Stimulated activated CD8-positive, alpha-beta memory T cell treated with anti-CD3 and anti-CD28 coated beads, Interleukin-12 subunit alpha, Interleukin-12 subunit beta, amount 100 ng/mL, for 24 hours (primary cell): Measurements from ENCODE around the gene MGAT5.

ENCODE experiments used
- DNase-seq: peaks from one replicate; pipeline ENCODE4 v3.0.0-alpha.2; 2020; ENCODE audit errors: extremely low read depth

The MGAT5 gene

GRCh38 chr2:134253804-134254203 is at the start of gene MGAT5:
MGAT5 (plus strand) TSS chr2:134254072; CDS start chr2:134254404, 332 bp downstream.
- no peak for DNase-seq

- no peak for DNase-seq
Measured at GRCh38 chr2:134205087-134205486, 48.8 kb upstream of the MGAT5 start.

- no peak for DNase-seq
Measured at GRCh38 chr2:134206031-134206430, 47.8 kb upstream of the MGAT5 start.

- DNase-seq: no peak
Measured at GRCh38 chr2:134206573-134206972, 47.3 kb upstream of the MGAT5 start.

- peak; percentile 23 for DNase-seq
Measured at GRCh38 chr2:134207589-134208209, 46.2 kb upstream of the MGAT5 start.

GRCh38 chr2:134208825-134209224 is 45.0 kb upstream of the MGAT5 start:
- DNase-seq: no peak

- DNase-seq: no peak
Measured at GRCh38 chr2:134212746-134213145, 41.1 kb upstream of the MGAT5 start.

GRCh38 chr2:134216152-134216829 is 37.6 kb upstream of the MGAT5 start:
- no peak for DNase-seq

- DNase-seq: no peak
Measured at GRCh38 chr2:134217351-134217750, 36.5 kb upstream of the MGAT5 start.

- DNase-seq: no peak
Measured at GRCh38 chr2:134217924-134218323, 35.9 kb upstream of the MGAT5 start.

GRCh38 chr2:134218414-134218813 is 35.5 kb upstream of the MGAT5 start:
- DNase-seq: no peak

GRCh38 chr2:134218930-134219658 is 34.8 kb upstream of the MGAT5 start:
- DNase-seq: no peak

GRCh38 chr2:134220344-134220974 is 33.4 kb upstream of the MGAT5 start:
- DNase-seq: no peak

GRCh38 chr2:134224005-134224404 is 29.9 kb upstream of the MGAT5 start:
- no peak for DNase-seq

GRCh38 chr2:134225173-134225572 is 28.7 kb upstream of the MGAT5 start:
- DNase-seq: no peak

- no peak for DNase-seq
Measured at GRCh38 chr2:134225841-134226240, 28.0 kb upstream of the MGAT5 start.

GRCh38 chr2:134226601-134227000 is 27.3 kb upstream of the MGAT5 start:
- DNase-seq: no peak

GRCh38 chr2:134227666-134228065 is 26.2 kb upstream of the MGAT5 start:
- no peak for DNase-seq

GRCh38 chr2:134228493-134228903 is 25.4 kb upstream of the MGAT5 start:
- no peak for DNase-seq

- DNase-seq: no peak
Measured at GRCh38 chr2:134229540-134229939, 24.3 kb upstream of the MGAT5 start.

GRCh38 chr2:134230885-134231284 is 23.0 kb upstream of the MGAT5 start:
- no peak for DNase-seq

- no peak for DNase-seq
Measured at GRCh38 chr2:134231301-134231964, 22.4 kb upstream of the MGAT5 start.
